Stimulated activated CD4-positive, alpha-beta T cell treated with anti-CD3 and anti-CD28 coated beads, Interleukin-2, amount 100 ng/mL, for 4 hours (primary cell): Measurements from ENCODE around the gene TWNK.
"Not testable (repeated sequence)": the region's sequence is repeated elsewhere in the genome, so short reads cannot be mapped to it uniquely, and the experiment has no call there.

Experiments
- DNase-seq: peaks from one replicate; pipeline ENCODE4 v3.0.0-alpha.2; 2020; ENCODE audit warnings: low read depth

TWNK gene

DNA sequence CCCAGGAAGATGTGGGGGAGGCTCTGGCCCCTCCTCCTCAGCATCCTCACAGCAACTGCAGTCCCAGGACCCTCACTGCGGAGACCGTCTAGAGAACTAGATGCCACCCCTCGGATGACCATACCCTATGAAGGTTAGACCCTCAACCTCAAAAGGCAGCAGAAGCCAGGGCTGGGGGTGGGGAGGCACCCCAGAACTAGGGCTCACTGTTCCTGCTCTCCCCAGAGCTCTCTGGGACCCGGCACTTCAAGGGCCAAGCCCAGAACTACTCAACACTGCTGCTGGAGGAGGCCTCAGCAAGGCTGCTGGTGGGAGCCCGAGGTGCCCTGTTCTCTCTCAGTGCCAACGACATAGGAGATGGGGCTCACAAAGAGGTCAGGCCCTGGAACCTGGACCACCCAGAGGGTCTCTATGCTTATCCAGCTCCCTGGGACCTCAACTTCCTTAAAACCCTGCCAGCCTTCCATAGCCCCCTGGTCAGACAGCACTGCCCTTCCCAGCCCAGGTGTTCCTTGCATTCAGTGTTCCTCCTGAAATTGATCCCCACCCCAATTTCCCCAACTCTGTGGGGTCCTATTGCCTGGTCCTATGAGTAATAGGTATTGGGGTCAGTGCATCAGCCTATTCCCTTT is 14.3 kb upstream of the TWNK start:
- no peak for DNase-seq

GRCh38 chr10:100975397-100975796 is 11.9 kb upstream of the TWNK start:
- not testable (repeated sequence) for DNase-seq

DNA sequence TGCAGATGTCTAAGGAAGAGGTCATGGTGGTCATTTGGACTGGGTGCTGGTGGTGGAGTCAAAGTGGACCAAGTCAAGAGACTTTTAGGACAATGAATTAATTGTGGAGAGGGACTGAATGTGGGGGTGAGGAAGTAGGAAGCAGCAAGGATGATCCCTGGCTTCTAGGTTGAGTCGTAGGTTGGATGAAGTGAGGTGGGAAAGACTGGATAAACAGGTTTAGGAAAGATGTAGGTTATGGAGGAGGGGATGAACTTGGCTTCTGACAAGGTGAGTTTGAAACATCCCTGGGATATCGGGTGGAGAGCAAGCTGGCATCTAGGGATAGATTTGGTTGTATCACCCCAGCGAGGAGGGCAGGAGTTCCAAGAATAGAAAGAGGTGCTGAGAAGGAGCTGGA is 10.4 kb upstream of the TWNK start:
- no peak for DNase-seq

- DNase-seq, result no peak
Observed at GRCh38 chr10:100977436-100977835, 9.9 kb upstream of the TWNK start.

- DNase-seq, result no peak
Observed at GRCh38 chr10:100978121-100978900, 9.0 kb upstream of the TWNK start.

- no peak for DNase-seq
Observed at GRCh38 chr10:100978901-100979195, 8.5 kb upstream of the TWNK start.

DNA sequence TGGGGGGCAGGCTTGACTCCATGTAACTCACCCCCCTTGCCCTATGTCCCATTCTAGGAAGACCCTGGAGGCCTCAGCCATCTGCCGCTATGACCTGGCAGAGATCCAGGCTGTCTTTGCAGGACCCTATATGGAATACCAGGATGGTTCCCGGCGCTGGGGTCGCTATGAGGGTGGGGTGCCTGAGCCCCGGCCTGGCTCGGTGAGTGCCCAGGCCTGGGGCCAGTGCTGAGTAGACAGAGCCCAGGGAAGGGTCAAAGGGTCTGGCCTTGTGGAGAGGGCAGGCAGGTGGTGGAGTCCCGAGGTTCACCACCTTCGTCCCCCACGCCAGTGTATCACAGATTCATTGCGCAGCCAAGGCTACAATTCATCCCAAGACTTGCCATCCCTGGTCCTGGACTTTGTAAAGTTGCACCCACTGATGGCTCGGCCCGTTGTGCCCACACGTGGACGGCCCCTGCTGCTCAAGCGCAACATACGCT is 7.5 kb upstream of the TWNK start:
- no peak for DNase-seq

DNA sequence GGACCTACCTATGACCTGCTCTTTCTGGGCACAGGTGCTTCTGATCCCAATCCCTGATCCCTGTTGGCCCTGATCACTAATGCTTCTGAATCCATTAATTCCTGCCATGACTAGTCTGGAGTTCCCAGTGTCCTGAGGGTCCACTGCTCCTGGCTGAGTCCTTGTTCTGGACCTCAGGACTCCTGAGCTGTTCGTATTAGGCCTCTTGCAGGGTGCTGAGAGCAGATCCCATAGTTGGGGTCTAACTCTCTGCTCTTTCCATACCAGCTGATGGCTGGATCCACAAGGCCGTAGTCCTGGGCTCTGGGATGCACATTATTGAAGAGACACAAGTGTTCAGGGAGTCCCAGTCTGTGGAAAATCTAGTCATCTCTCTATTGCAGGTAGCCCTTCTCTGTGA is 7.0 kb upstream of the TWNK start:
- DNase-seq, result no peak

- no peak for DNase-seq
Observed at GRCh38 chr10:100980711-100981110, 6.6 kb upstream of the TWNK start.

DNA sequence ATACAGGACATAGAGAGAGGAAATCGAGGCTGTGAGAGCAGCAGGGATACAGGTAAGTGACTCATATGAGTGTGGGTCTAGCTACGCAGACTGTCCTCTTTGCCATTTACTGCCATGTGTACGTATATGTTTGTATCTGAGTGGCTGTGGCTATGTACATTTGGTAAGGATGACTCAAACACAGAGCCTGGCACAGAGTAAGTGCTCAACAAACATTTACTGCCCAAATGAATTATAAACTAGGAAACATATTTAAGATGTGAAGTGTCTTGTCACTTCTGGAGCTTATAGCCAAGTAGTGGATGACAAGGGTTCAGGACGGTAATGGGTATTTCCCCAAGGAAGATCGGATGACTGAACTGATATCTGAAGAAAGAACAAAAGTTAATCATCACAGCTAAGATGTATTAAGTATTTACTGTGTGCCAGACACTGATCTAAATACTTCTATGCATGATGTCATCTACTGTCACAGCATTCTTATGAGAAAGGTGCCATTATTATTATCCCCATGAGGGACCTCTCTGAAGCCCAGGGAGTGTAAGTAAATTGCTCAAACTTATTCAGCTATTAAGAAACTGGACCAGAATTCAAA is 6.1 kb upstream of the TWNK start:
- no peak for DNase-seq

- DNase-seq, result no peak
Observed at GRCh38 chr10:100982916-100983830, 4.2 kb upstream of the TWNK start.

GRCh38 chr10:100983868-100984671 is 3.3 kb upstream of the TWNK start:
- no peak for DNase-seq

GRCh38 chr10:100984672-100985177 is 2.6 kb upstream of the TWNK start:
- DNase-seq, result no peak

- no peak for DNase-seq
Observed at GRCh38 chr10:100985336-100985735, 2.0 kb upstream of the TWNK start.

GRCh38 chr10:100986623-100986951 is 756 bp upstream of the TWNK start:
- no peak for DNase-seq

DNA sequence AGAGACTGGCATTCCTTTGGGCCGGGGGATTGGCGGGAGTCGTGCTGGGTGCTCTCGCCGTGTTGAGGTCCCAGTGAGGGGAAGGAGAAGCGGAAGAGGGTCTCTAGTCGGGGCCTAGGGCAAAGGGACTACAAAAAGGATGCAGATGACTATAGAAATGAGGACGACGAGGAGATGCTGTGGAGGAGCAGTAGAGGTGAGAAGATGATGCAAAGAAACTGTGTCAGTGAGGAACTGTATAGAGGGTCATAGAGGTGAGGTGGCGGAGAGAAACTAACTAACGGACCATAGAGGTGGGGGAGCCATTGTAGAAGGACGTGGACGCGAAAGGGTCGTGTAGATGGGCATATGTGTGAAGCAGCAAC is 324 bp downstream of the TWNK start:
- DNase-seq, result no peak

- no peak for DNase-seq
Observed at GRCh38 chr10:100988166-100988565, 823 bp downstream of the TWNK start.

- no peak for DNase-seq
Observed at GRCh38 chr10:100989088-100989487, 1.7 kb downstream of the TWNK start.

DNA sequence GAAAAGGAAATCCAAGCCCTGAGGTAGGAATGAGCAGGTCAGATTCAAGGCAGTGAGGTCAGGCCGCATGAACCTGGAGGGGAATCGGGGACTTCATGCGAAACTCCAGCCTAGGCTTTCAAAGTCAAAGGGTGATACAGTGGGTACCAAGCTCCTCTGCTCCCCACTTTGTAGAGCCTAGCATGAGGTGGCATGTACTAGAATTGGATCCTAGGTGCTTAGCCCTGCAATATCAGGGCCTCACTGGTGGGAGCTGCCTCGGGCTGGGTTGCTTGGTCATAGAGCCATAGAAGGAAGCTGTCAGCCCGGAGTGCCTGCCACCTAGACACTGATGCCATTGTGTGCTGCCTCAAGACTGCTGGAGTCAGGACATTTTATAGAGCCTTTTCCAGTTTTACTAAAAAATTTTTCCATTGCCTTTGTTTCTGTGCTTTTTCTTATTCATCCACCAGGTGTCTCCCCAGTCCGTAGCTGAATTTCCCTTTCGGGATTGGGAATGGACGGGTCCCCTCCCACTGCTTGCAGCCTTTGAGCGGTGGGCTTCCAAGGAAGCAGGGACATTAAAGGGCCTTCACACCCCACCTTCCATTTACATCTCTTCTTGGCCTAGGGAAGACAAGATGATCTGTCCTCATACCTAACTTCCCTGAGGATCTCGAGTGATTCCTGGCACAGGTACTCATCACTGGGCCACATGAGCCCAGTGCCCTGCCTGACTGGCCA is 6.8 kb downstream of the TWNK start:
- no peak for DNase-seq

DNA sequence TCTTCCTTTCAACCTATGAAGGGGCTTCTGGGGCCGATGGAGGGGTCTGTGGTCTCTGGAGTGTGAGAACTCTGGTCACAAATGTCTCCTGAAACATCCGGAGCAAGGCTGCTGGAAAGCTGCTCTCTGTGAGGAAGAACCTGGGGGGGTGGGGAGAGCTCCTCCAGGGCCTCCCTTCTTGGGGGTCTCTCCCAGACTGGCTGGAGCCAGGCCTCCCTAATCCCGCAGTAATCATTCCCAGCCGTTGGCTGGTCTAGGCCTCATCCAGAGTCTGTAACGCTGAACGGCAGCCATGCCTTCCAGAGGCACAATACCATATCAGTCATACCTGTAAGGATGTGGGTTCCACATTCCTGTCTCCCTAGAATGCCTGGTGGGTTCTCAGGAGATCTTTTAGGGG is 7.8 kb downstream of the TWNK start:
- no peak for DNase-seq
